A549 (cell line): ENCODE results near the gene PLXND1. TPM values are rescaled to one million over a fixed set of nuclear protein-coding genes. Genes with fewer than 3 reads are reported as not detected.
A peak's percentile ranks its signal among the peaks of the same experiment; 100 is the strongest.

Source experiments
- ATAC-seq, 2 experiments: fragments of 200-7000 bp in 1 of 2; fragments of >200 bp in 1 of 2; cut with Nextera tagmentation in 1 of 2; cut with Tn5 transposase in 1 of 2; 3 replicates each; pipeline versions ENCODE4 v1.8.0 to v1.9.1; 2018 to 2020; ENCODE audit warnings: mild to moderate bottlenecking in 1 of 2, moderate library complexity in 1 of 2
- CTCF ChIA-PET: fragments of 300-600 bp; sonication (Branson Sonifier 250); formaldehyde crosslinking; extraction: SDS; loops from one replicate; lab custom pipeline; 2021; ENCODE audit warnings: antibody characterized with exemption, inconsistent platforms; lab: Yijun Ruan, JAX
- POLR2A ChIA-PET: fragments of 350-600 bp; formaldehyde crosslinking; extraction: SDS; loops from one replicate; lab custom pipeline; 2021; ENCODE audit warnings: antibody characterized with exemption, inconsistent platforms; lab: Yijun Ruan, JAX
- DNase-seq, 2 experiments: peaks; one replicate each; pipeline versions ENCODE4 v3.0.0 to v3.0.0-alpha.2; 2011 to 2016; ENCODE audit warnings: low read depth in 1 of 2, low spot score in 1 of 2
- FAIRE-seq: peaks from 2 replicates; lab custom pipeline; 2011; peaks lifted over from hg19 to GRCh38; lab: Jason Lieb, UNC
- H3K27ac ChIP-seq, 2 experiments: fragments of >200 bp; sonication (Bioruptor Twin); formaldehyde crosslinking; 3 replicates each; pipeline ENCODE4 v1.5.1; 2016 to 2017
- H3K4me1 ChIP-seq: fragments of >200 bp; sonication (Bioruptor Twin); formaldehyde crosslinking; 3 replicates; pipeline ENCODE4 v1.6.1; 2016
- H3K4me2 ChIP-seq: fragments of >200 bp; sonication (Bioruptor Twin); formaldehyde crosslinking; 3 replicates; pipeline ENCODE4 v1.6.1; 2016
- H3K4me3 ChIP-seq: fragments of >200 bp; sonication (Bioruptor Twin); formaldehyde crosslinking; 3 replicates; pipeline ENCODE4 v1.5.1; 2016
- H3K9me3 ChIP-seq: fragments of >200 bp; sonication (Bioruptor Twin); formaldehyde crosslinking; 3 replicates; pipeline ENCODE4 v1.6.1; 2016
- BHLHE40 ChIP-seq: IDR thresholded peaks from 2 replicates; pipeline ENCODE4 v1.6.1; 2012; ENCODE audit warnings: low read depth, low read length, inconsistent platforms
- CBX8 ChIP-seq: fragments of 200-600 bp; sonication (generic); IDR thresholded peaks from 2 replicates; pipeline ENCODE4 v1.6.1; 2016
- CEBPB ChIP-seq, 2 experiments: fragments of >200 bp in 1 of 2; sonication (Bioruptor Twin) in 1 of 2; formaldehyde crosslinking in 1 of 2; IDR thresholded peaks; 2 replicates each; pipeline ENCODE4 v1.6.1; 2012 to 2016
- CHD4 ChIP-seq: fragments of 200-600 bp; sonication (generic); IDR thresholded peaks from 2 replicates; pipeline ENCODE4 v1.6.1; 2016; ENCODE audit warnings: antibody characterized with exemption, mild to moderate bottlenecking, borderline replicate concordance
- ESRRA ChIP-seq: fragments of 150-350 bp; IDR thresholded peaks from 2 replicates; pipeline ENCODE4 v1.6.1; 2014; ENCODE audit warnings: mild to moderate bottlenecking, low read length, borderline replicate concordance
- FOXS1 ChIP-seq: fragments of 250-450 bp; sonication (Bioruptor Pico); IDR thresholded peaks from 2 replicates; pipeline ENCODE4 v1.5.0; 2020; ENCODE audit warnings: mild to moderate bottlenecking, moderate library complexity
- HDAC2 ChIP-seq: fragments of 200-600 bp; sonication (generic); IDR thresholded peaks from 2 replicates; pipeline ENCODE4 v1.6.1; 2016
- HEYL ChIP-seq: fragments of 250-450 bp; sonication (Bioruptor Pico); IDR thresholded peaks from 2 replicates; pipeline ENCODE4 v1.8.0; 2021; ENCODE audit warnings: mild to moderate bottlenecking, moderate library complexity
- HOXA7 ChIP-seq: fragments of 250-450 bp; sonication (Bioruptor Pico); IDR thresholded peaks from 2 replicates; pipeline ENCODE4 v1.5.0; 2020; ENCODE audit warnings: mild to moderate bottlenecking, moderate library complexity
- HOXB13 ChIP-seq: fragments of 250-450 bp; sonication (Bioruptor Pico); IDR thresholded peaks from 2 replicates; pipeline ENCODE4 v1.5.0; 2020; ENCODE audit warnings: low read depth, mild to moderate bottlenecking, moderate library complexity
- HOXB5 ChIP-seq: fragments of 250-450 bp; sonication (Bioruptor Pico); IDR thresholded peaks from 2 replicates; pipeline ENCODE4 v1.5.0; 2020; ENCODE audit warnings: mild to moderate bottlenecking, moderate library complexity
- KDM1A ChIP-seq: fragments of 200-600 bp; sonication (generic); IDR thresholded peaks from 2 replicates; pipeline ENCODE4 v1.6.1; 2016; ENCODE audit warnings: low read depth, mild to moderate bottlenecking
- MAFK ChIP-seq: fragments of 450-650 bp; IDR thresholded peaks from 2 replicates; pipeline ENCODE4 v1.6.1; 2014; ENCODE audit not compliant: partially characterized antibody
- MAZ ChIP-seq: fragments of 150-350 bp; IDR thresholded peaks from 2 replicates; pipeline ENCODE4 v1.6.1; 2014; ENCODE audit warnings: antibody characterized with exemption, low read depth, low read length, borderline replicate concordance
- MYC ChIP-seq: IDR thresholded peaks from 2 replicates; pipeline ENCODE4 v1.6.1; 2012; ENCODE audit warnings: mild to moderate bottlenecking, inconsistent platforms, low read length, improper control_type of control experiment, borderline replicate concordance
- NFE2L2 ChIP-seq: fragments of 150-350 bp; conservative IDR thresholded peaks from 2 replicates; pipeline ENCODE4 v1.6.1; 2014; ENCODE audit warnings: low read length
- NR3C1 ChIP-seq: fragments of >200 bp; sonication (Bioruptor Twin); formaldehyde crosslinking; IDR thresholded peaks from 3 replicates; pipeline ENCODE4 v1.6.1; 2017
- POLR2A ChIP-seq: IDR thresholded peaks from 2 replicates; pipeline ENCODE4 v1.6.1; 2012; ENCODE audit warnings: mild to moderate bottlenecking, low read length
- POLR2AphosphoS2 ChIP-seq: conservative IDR thresholded peaks from 2 replicates; pipeline ENCODE4 v1.6.1; 2012; ENCODE audit warnings: low read length, improper control_type of control experiment, inconsistent platforms
- RCOR1 ChIP-seq: fragments of 150-350 bp; IDR thresholded peaks from 2 replicates; pipeline ENCODE4 v1.6.1; 2014; ENCODE audit warnings: antibody characterized with exemption, low read length, low read depth
- SREBF2 ChIP-seq: fragments of 450-650 bp; IDR thresholded peaks from 2 replicates; pipeline ENCODE4 v1.6.1; 2014; ENCODE audit warnings: mild to moderate bottlenecking, moderate library complexity
- TFCP2L1 ChIP-seq: fragments of 250-450 bp; sonication (Bioruptor Pico); IDR thresholded peaks from 2 replicates; pipeline ENCODE4 v1.5.0; 2021; ENCODE audit warnings: mild to moderate bottlenecking
- ZFP36 ChIP-seq: fragments of 450-650 bp; IDR thresholded peaks from 2 replicates; pipeline ENCODE4 v1.6.1; 2014; ENCODE audit warnings: borderline replicate concordance; ENCODE audit not compliant: partially characterized antibody
- ZNF302 ChIP-seq: fragments of 250-450 bp; sonication (Bioruptor Pico); IDR thresholded peaks from 2 replicates; pipeline ENCODE4 v1.9.0; 2021; ENCODE audit warnings: inconsistent platforms, mild to moderate bottlenecking, moderate library complexity
- ZSCAN20 ChIP-seq: fragments of 250-450 bp; sonication (Bioruptor Pico); IDR thresholded peaks from 2 replicates; pipeline ENCODE4 v1.8.0; 2022; ENCODE audit warnings: mild to moderate bottlenecking, moderate library complexity
- WGBS: methylation state at CpG from one replicate; pipeline ENCODE4 v1.1.6; 2017; ENCODE audit errors: missing lambda C conversion rate; 5-methylcytosine and 5-hydroxymethylcytosine counted together
- polyA plus RNA-seq, 4 experiments: library from polyadenylated mRNA; depleted of rRNA in 3 of 4; stranded (reverse); fragments of >200 nt; fragmentation: RNase III in 1 of 4; extraction: RNeasy Plus Mini Kit Qiagen cat#74134 plus additional on column Dnase treatment in 1 of 4; gene quantifications; 2 replicates in 3 of 4; 3 replicates in 1 of 4; pipeline ENCODE4 v1.2.3, GENCODE V29; 2011 to 2017
- TF ChIP-seq, protein P1 (sequence below): fragments of 250-450 bp; sonication (Bioruptor Pico); IDR thresholded peaks from 2 replicates; pipeline ENCODE4 v1.5.0; 2021; ENCODE audit warnings: mild to moderate bottlenecking, moderate library complexity, borderline replicate concordance
- TF ChIP-seq, protein P2 (sequence below): fragments of 150-350 bp; IDR thresholded peaks from 2 replicates; pipeline ENCODE4 v1.6.1; 2014; ENCODE audit warnings: low read depth, mild to moderate bottlenecking, low read length
- TF ChIP-seq, protein P3 (sequence below): fragments of >200 bp; sonication (Bioruptor Twin); formaldehyde crosslinking; IDR thresholded peaks from 3 replicates; pipeline ENCODE4 v1.6.1; 2016
- TF ChIP-seq, protein P4 (sequence below): IDR thresholded peaks from 2 replicates; pipeline ENCODE4 v1.6.1; 2012; ENCODE audit warnings: low read depth, borderline replicate concordance
- TF ChIP-seq, protein P5 (sequence below): IDR thresholded peaks from 2 replicates; pipeline ENCODE4 v1.6.1; 2012
- TF ChIP-seq, protein P6 (sequence below): IDR thresholded peaks from 2 replicates; pipeline ENCODE4 v1.6.1; 2012
- TF ChIP-seq, protein P7 (sequence below): fragments of 250-450 bp; sonication (Bioruptor Pico); IDR thresholded peaks from 2 replicates; pipeline ENCODE4 v1.5.0; 2020; ENCODE audit warnings: low read depth, mild to moderate bottlenecking, moderate library complexity

PLXND1 gene
- polyA plus RNA-seq, 2 of the 4 experiments (the other 2 are of a cell fraction) = 26.8 to 72.6 TPM

DNA sequence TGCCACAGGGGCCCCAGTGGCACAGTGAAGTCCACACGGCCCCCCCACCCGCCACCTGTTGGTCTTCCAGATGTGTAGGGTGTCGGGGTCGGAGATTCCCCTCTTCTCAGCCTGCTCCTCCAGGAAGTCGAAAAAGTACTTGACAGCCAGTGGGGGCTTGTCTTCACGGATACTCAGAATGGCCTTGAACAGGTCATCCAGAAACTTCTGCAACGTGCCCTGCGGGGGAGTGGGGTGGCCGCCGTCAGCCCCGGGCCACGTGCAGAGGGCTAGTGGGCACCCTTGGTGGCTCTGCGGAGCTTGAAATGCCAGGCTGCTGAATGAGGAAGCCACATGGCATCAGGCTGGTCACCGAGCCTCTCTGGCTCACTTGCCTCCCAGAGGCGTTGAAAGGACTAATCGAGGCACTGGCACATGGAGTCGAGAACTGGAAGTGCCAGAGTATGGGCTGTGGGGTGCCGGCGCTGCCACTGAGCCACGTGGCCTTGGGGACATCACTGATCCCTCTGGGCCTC is 46.9 kb downstream of the PLXND1 start:
- Histone ChIP-seq H3K27ac (peak overlapping the region; percentile 85 to 86), H3K4me3 (no peak overlapping the region), H3K4me1 (peaks cover 43% of the 10 kb centered on the region), H3K9me3 (no peaks in the 10 kb centered on the region), H3K4me2 (peak overlapping the region; percentile 67; the same call in 2 of the 3 replicates)
- DNase-seq (no peak), FAIRE-seq (no peak), ATAC-seq (no peak)
- ChIA-PET POLR2A (no interaction called here), CTCF (interaction anchor here (1.1 to 2.5 kb wide), 2 partner anchors 69 to 383 kb away, joined by 3 to 8 read pairs; no protein-coding TSS in a partner anchor)
- WGBS = 90% methylated on average over 7 of the region's 20 CpGs
- TF ChIP-seq TFCP2L1 (CRISPR knock-in tag) (no peak), HOXB13 (CRISPR knock-in tag) (no peak), RCOR1 (no peak), MAFK (no peak), CHD4 (no peak), ESRRA (no peak), NFE2L2 (no peak), CEBPB (IDR thresholded peaks at IDR 0.05) (no peak), ZSCAN20 (no peak), FOXS1 (CRISPR knock-in tag) (no peak), HOXB5 (CRISPR knock-in tag) (no peak), SREBF2 (no peak), HDAC2 (no peak), POLR2AphosphoS2 (no peak)

DNA sequence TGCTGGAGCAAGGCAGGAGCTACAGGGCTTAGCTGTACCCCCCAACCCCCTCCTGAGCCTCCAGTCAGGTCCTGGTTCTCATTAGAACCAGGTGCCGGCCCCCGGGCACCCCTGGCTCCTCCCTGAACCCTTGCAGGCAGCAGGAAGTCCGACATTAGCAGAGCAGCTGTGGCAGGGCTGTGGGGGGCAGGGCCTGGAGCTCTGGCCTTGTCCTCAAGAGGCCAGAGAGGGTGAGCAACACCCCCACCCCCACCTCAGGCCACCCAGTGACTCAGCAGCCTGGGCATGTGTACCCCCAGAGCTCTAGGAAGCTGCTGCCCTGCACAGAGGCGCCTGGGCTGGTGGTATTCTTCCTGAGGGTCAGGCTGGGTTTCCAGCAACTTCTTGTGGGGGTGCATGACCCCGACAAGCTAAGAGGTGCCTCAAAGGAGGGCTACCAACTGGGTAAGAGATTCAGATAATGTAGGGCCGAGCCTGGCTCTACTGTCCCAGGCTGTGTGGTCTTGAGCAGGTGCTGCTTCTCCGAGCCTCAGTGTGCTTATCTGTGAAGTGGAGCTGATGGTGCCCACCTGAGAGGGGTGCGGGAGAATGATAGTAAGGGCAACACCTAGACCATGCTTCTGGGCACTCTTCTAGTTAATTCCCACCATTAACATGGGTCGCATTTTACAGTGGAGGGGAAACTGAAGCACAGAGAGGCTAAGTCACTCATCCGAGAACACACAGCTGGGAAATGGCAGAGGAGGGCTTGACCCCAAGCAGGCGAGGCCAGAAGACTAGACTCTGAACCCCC is 47.5 kb downstream of the PLXND1 start:
- H3K27ac ChIP-seq = peak overlapping the region; percentile 85 to 86
- H3K9me3 ChIP-seq = no peaks in the 10 kb centered on the region
- WGBS = 79% methylated on average over 7 of the region's 11 CpGs
- H3K4me3 ChIP-seq = no peak overlapping the region
- CTCF ChIA-PET = interaction anchor here (0.7 to 2.5 kb wide), 5 partner anchors 12 to 384 kb away, joined by 3 to 8 read pairs (median 3); no protein-coding TSS in a partner anchor
- POLR2A ChIA-PET = no interaction called here
- DNase-seq = peak; percentile 34 to 61
- peak overlapping the region; percentile 67 for H3K4me2 ChIP-seq
- ATAC-seq = peak; percentile 57 to 65; a peak in 4 of 6 replicates
- FAIRE-seq = no peak
- peaks cover 43% of the 10 kb centered on the region for H3K4me1 ChIP-seq
- TF ChIP-seq ZNF302 (CRISPR knock-in tag) = no peak
- TF ChIP-seq MYC = no peak
- peak; percentile 17 for TF ChIP-seq ZFP36
- no peak for TF ChIP-seq MAZ
- TF ChIP-seq, protein P1, sequence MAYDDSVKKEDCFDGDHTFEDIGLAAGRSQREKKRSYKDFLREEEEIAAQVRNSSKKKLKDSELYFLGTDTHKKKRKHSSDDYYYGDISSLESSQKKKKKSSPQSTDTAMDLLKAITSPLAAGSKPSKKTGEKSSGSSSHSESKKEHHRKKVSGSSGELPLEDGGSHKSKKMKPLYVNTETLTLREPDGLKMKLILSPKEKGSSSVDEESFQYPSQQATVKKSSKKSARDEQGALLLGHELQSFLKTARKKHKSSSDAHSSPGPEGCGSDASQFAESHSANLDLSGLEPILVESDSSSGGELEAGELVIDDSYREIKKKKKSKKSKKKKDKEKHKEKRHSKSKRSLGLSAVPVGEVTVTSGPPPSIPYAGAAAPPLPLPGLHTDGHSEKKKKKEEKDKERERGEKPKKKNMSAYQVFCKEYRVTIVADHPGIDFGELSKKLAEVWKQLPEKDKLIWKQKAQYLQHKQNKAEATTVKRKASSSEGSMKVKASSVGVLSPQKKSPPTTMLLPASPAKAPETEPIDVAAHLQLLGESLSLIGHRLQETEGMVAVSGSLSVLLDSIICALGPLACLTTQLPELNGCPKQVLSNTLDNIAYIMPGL (CRISPR knock-in tag) = no peak
- TF ChIP-seq POLR2A = no peak
- no peak for TF ChIP-seq HEYL (CRISPR knock-in tag)
- TF ChIP-seq HDAC2 = no peak
- TF ChIP-seq, protein P2, sequence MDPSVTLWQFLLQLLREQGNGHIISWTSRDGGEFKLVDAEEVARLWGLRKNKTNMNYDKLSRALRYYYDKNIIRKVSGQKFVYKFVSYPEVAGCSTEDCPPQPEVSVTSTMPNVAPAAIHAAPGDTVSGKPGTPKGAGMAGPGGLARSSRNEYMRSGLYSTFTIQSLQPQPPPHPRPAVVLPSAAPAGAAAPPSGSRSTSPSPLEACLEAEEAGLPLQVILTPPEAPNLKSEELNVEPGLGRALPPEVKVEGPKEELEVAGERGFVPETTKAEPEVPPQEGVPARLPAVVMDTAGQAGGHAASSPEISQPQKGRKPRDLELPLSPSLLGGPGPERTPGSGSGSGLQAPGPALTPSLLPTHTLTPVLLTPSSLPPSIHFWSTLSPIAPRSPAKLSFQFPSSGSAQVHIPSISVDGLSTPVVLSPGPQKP = no peak
- TF ChIP-seq HOXA7 (CRISPR knock-in tag) = no peak
- no peak for TF ChIP-seq CBX8
- TF ChIP-seq, protein P3, sequence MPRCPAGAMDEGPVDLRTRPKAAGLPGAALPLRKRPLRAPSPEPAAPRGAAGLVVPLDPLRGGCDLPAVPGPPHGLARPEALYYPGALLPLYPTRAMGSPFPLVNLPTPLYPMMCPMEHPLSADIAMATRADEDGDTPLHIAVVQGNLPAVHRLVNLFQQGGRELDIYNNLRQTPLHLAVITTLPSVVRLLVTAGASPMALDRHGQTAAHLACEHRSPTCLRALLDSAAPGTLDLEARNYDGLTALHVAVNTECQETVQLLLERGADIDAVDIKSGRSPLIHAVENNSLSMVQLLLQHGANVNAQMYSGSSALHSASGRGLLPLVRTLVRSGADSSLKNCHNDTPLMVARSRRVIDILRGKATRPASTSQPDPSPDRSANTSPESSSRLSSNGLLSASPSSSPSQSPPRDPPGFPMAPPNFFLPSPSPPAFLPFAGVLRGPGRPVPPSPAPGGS = no peak
- TF ChIP-seq, protein P4, sequence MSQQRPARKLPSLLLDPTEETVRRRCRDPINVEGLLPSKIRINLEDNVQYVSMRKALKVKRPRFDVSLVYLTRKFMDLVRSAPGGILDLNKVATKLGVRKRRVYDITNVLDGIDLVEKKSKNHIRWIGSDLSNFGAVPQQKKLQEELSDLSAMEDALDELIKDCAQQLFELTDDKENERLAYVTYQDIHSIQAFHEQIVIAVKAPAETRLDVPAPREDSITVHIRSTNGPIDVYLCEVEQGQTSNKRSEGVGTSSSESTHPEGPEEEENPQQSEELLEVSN = no peak
- no peak for TF ChIP-seq NR3C1
- TF ChIP-seq KDM1A = 0 out of 2 replicates have a peak, but pooled peaks have one; percentile 55
- TF ChIP-seq ESRRA = no peak
- no peak for TF ChIP-seq BHLHE40
- TF ChIP-seq, protein P5, sequence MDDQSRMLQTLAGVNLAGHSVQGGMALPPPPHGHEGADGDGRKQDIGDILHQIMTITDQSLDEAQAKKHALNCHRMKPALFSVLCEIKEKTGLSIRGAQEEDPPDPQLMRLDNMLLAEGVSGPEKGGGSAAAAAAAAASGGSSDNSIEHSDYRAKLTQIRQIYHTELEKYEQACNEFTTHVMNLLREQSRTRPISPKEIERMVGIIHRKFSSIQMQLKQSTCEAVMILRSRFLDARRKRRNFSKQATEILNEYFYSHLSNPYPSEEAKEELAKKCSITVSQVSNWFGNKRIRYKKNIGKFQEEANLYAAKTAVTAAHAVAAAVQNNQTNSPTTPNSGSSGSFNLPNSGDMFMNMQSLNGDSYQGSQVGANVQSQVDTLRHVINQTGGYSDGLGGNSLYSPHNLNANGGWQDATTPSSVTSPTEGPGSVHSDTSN = no peak
- TF ChIP-seq, protein P6, sequence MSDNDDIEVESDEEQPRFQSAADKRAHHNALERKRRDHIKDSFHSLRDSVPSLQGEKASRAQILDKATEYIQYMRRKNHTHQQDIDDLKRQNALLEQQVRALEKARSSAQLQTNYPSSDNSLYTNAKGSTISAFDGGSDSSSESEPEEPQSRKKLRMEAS = 0 out of 2 replicates have a peak, but pooled peaks have one; percentile 33
- TF ChIP-seq, protein P7, sequence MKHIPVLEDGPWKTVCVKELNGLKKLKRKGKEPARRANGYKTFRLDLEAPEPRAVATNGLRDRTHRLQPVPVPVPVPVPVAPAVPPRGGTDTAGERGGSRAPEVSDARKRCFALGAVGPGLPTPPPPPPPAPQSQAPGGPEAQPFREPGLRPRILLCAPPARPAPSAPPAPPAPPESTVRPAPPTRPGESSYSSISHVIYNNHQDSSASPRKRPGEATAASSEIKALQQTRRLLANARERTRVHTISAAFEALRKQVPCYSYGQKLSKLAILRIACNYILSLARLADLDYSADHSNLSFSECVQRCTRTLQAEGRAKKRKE = no peak
